Panc1 (cell line): ENCODE data around the gene LHFPL3.

Source experiments
- POLR2AphosphoS5 ChIP-seq: IDR thresholded peaks from 2 replicates; pipeline ENCODE4 v1.6.1; 2012; ENCODE audit warnings: mild to moderate bottlenecking, low read depth, low read length, moderate library complexity
- REST ChIP-seq, 2 experiments: IDR thresholded peaks; 2 replicates each; pipeline ENCODE4 v1.6.1; 2011 to 2012; ENCODE audit warnings: low read depth in 2 of 2, control low read depth in 1 of 2, low read length in 1 of 2, mild to moderate bottlenecking in 1 of 2, moderate library complexity in 1 of 2; ENCODE audit not compliant: insufficient read depth in 1 of 2
- TF ChIP-seq, protein P1 (sequence below): fragments of 450-650 bp; IDR thresholded peaks from 2 replicates; pipeline ENCODE4 v1.5.1; 2017; ENCODE audit warnings: mild to moderate bottlenecking

GRCh38 chr7:104603957-104604356 is 275.6 kb downstream of the LHFPL3 start:
- TF ChIP-seq, protein P1, sequence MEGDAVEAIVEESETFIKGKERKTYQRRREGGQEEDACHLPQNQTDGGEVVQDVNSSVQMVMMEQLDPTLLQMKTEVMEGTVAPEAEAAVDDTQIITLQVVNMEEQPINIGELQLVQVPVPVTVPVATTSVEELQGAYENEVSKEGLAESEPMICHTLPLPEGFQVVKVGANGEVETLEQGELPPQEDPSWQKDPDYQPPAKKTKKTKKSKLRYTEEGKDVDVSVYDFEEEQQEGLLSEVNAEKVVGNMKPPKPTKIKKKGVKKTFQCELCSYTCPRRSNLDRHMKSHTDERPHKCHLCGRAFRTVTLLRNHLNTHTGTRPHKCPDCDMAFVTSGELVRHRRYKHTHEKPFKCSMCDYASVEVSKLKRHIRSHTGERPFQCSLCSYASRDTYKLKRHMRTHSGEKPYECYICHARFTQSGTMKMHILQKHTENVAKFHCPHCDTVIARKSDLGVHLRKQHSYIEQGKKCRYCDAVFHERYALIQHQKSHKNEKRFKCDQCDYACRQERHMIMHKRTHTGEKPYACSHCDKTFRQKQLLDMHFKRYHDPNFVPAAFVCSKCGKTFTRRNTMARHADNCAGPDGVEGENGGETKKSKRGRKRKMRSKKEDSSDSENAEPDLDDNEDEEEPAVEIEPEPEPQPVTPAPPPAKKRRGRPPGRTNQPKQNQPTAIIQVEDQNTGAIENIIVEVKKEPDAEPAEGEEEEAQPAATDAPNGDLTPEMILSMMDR, result no peak
- TF ChIP-seq POLR2AphosphoS5 (no peak), REST (IDR thresholded peaks at IDR 0.05; ENCODE audit: insufficient read depth in 1 of 2, low read depth in 2 of 2, low read length in 1 of 2) (no peak)
